Osteoblast (primary cell): ENCODE results near the gene GADL1. TPM values are rescaled to one million over a fixed set of nuclear protein-coding genes. Genes with fewer than 3 reads are reported as not detected.

Source experiments
- DNase-seq: peaks from one replicate; pipeline ENCODE4 v3.0.0; 2011; ENCODE audit warnings: low spot score, mixed read lengths; ENCODE audit not compliant: insufficient read length; ENCODE audit errors: missing footprints
- H2AFZ ChIP-seq: 2 replicates; pipeline ENCODE4 v1.6.0; 2011; ENCODE audit warnings: mild to moderate bottlenecking, low read length
- H3K27ac ChIP-seq: 2 replicates; pipeline ENCODE4 v1.5.1; 2011; ENCODE audit warnings: mild to moderate bottlenecking, low read depth, low read length, moderate library complexity
- H3K27me3 ChIP-seq: 2 replicates; pipeline ENCODE4 v1.6.0; 2012; ENCODE audit warnings: mild to moderate bottlenecking, control low read depth, inconsistent platforms, low read length, moderate library complexity; ENCODE audit not compliant: insufficient read depth
- H3K36me3 ChIP-seq: 2 replicates; pipeline ENCODE4 v1.5.1; 2011; ENCODE audit warnings: mild to moderate bottlenecking, low read length, control low read depth, moderate library complexity; ENCODE audit not compliant: insufficient read depth
- H3K4me1 ChIP-seq: 2 replicates; pipeline ENCODE4 v1.5.1; 2011; ENCODE audit warnings: mild to moderate bottlenecking, low read length, control low read depth, moderate library complexity; ENCODE audit not compliant: insufficient read depth
- H3K4me2 ChIP-seq: 2 replicates; pipeline ENCODE4 v1.6.0; 2011; ENCODE audit warnings: mild to moderate bottlenecking, low read length; ENCODE audit not compliant: insufficient read depth
- H3K4me3 ChIP-seq: fragments of 200-600 bp; sonication (generic); 3 replicates; pipeline ENCODE4 v1.5.1; 2012; ENCODE audit warnings: mild to moderate bottlenecking, low read length, inconsistent platforms; ENCODE audit not compliant: insufficient read depth
- H3K79me2 ChIP-seq: 2 replicates; pipeline ENCODE4 v1.6.0; 2012; ENCODE audit warnings: mild to moderate bottlenecking, low read length, control low read depth, inconsistent platforms; ENCODE audit not compliant: insufficient read depth
- H3K9me3 ChIP-seq: 2 replicates; pipeline ENCODE4 v1.5.1; 2011; ENCODE audit warnings: low read depth, low read length, control low read depth
- H4K20me1 ChIP-seq: 2 replicates; pipeline ENCODE4 v1.6.0; 2012; ENCODE audit warnings: mild to moderate bottlenecking, low read length, control low read depth; ENCODE audit not compliant: insufficient read depth
- CTCF ChIP-seq: IDR thresholded peaks from 2 replicates; pipeline ENCODE4 v1.5.1; 2011; ENCODE audit warnings: mild to moderate bottlenecking, low read depth, low read length, moderate library complexity; ENCODE audit errors: extremely low read depth
- total RNA-seq: library from RNA; depleted of rRNA; stranded (reverse); fragments of >200 nt; gene quantifications from 2 replicates; pipeline ENCODE4 v1.2.3, GENCODE V29; 2012

GADL1 gene
- total RNA-seq, 1 donor, result not detected

- no peak for DNase-seq
- Histone ChIP-seq H2AFZ (no peak overlapping the region), H3K36me3 (no peaks in the 10 kb centered on the region), H3K27ac (no peak overlapping the region), H3K4me2 (no peak overlapping the region), H3K4me1 (no peaks in the 10 kb centered on the region), H3K79me2 (no peaks in the 10 kb centered on the region), H3K27me3 (no peaks in the 10 kb centered on the region), H3K4me3 (no peak overlapping the region), H3K9me3 (no peaks in the 10 kb centered on the region), H4K20me1 (no peaks in the 10 kb centered on the region)
- TF ChIP-seq CTCF, result no peak
Observed at GRCh38 chr3:30940740-30941139, 46.3 kb upstream of the GADL1 start.

DNA sequence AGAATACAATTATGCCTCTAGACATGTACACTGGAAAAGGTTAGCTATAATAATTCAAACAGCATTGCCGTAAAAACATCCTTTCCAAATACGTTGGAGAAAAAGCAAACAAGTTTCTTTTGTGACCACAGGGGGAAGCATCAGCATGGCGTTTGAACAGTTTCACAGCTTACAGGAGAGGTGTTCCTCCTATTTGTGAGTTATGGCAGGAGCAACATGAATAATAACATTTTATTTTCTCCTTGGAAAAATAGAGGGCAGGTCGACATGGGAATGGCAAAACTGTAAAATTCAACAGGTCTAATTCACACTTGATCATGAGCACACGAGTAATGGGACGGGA is 39.7 kb upstream of the GADL1 start:
- H3K27me3 ChIP-seq, result no peaks in the 10 kb centered on the region
- no peaks in the 10 kb centered on the region for H3K4me1 ChIP-seq
- H2AFZ ChIP-seq, result peak overlapping the region; percentile 71
- no peaks in the 10 kb centered on the region for H3K36me3 ChIP-seq
- H3K27ac ChIP-seq, result peak overlapping the region; percentile 7
- no peaks in the 10 kb centered on the region for H3K9me3 ChIP-seq
- peak; percentile 74 for TF ChIP-seq CTCF
- peak; percentile 23 for DNase-seq
- peak overlapping the region; percentile 71 for H3K4me2 ChIP-seq
- peak overlapping the region; percentile 54 for H3K4me3 ChIP-seq
- no peaks in the 10 kb centered on the region for H3K79me2 ChIP-seq
- H4K20me1 ChIP-seq, result no peaks in the 10 kb centered on the region

DNA sequence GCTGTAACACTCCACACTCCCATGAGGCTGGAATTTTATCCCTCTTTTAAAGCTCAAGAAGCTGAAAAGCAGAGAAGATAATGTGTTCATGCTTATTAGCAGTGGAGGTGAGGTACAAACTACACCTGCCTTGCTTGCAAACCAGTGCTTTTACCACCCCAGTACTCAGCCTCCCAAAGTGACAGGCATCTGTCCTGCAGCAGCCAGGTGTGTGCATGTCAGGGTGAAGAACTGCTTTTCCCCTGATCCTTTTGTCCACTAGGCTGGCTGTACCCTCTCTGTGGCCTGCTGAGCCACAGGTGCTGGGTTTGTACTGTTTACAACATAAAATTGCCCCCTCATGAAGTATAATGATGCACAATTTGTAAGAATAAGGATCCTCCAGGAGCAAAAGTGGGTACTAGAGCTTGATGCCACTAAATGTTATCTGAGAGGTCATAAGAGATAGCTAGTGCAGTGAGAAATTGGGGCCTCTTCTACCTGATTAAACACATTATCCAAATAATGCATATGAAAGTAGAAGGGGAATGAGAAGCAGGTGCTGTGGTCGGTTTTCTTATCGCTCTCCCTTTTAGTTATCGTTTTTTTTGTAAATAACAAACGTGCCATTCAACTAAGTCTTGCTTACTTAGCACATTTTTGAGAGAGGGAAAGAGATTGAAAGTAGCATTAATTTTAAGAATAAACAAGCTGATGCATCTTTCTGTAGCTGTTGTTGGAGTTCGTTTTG is 39.2 kb upstream of the GADL1 start:
- TF ChIP-seq CTCF, result no peak
- H3K27me3 ChIP-seq, result no peaks in the 10 kb centered on the region
- no peaks in the 10 kb centered on the region for H3K4me1 ChIP-seq
- no peaks in the 10 kb centered on the region for H4K20me1 ChIP-seq
- peak overlapping the region; percentile 71 for H3K4me2 ChIP-seq
- no peak overlapping the region for H3K27ac ChIP-seq
- H3K79me2 ChIP-seq, result no peaks in the 10 kb centered on the region
- no peaks in the 10 kb centered on the region for H3K9me3 ChIP-seq
- H3K36me3 ChIP-seq, result no peaks in the 10 kb centered on the region
- peak overlapping the region; percentile 54 for H3K4me3 ChIP-seq
- peak overlapping the region; percentile 71 for H2AFZ ChIP-seq
- DNase-seq, result peak; percentile 64

DNA sequence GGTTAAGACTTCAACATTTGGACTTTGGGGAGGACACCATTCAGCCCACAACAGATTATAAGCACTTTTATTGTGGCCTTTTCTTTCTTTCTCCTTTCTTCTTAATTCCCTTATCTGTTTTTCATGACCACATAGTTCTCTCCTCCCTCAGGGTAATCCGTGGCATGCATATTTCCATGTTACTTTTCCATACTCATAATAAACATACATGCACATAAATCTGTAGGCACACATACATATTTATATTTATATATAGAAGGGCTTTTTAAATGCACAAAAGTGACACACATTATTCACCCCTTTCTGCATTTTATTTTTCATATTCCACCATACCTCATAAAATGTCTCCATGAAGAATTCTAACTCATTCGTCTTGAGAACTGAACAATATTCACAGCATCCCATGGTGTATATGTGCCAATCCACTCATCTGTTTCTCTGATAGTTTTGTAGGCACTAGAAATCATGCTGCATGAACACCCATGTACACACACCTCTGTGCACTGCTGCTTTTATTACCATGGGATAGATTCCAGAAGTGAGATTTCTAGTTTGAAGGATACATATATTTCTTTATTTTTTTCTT is 38.1 kb upstream of the GADL1 start:
- TF ChIP-seq CTCF, result no peak

More for the DNA sequence above, 38.1 kb upstream of the GADL1 start:
- H3K9me3 ChIP-seq, result no peaks in the 10 kb centered on the region
- no peak overlapping the region for H2AFZ ChIP-seq
- H3K4me2 ChIP-seq, result no peak overlapping the region
- no peaks in the 10 kb centered on the region for H3K4me1 ChIP-seq
- no peaks in the 10 kb centered on the region for H3K79me2 ChIP-seq
- H3K36me3 ChIP-seq, result no peaks in the 10 kb centered on the region
- DNase-seq, result no peak
- H3K27ac ChIP-seq, result no peak overlapping the region
- no peak overlapping the region for H3K4me3 ChIP-seq
- H3K27me3 ChIP-seq, result no peaks in the 10 kb centered on the region
- H4K20me1 ChIP-seq, result no peaks in the 10 kb centered on the region
